ENCODE measurements around the gene SLC8B1.

The SLC8B1 gene

GRCh38 chr12:113292547-113292946 lies 42.4 kb downstream of the SLC8B1 start:
- no peak for DNase-seq (ENCODE audit: low read depth)

- DNase-seq (ENCODE audit: low read depth), result no peak
Measured at GRCh38 chr12:113292091-113292490, 42.8 kb downstream of the SLC8B1 start.

GRCh38 chr12:113291586-113291985 lies 43.3 kb downstream of the SLC8B1 start:
- DNase-seq (ENCODE audit: low read depth), result no peak

DNA sequence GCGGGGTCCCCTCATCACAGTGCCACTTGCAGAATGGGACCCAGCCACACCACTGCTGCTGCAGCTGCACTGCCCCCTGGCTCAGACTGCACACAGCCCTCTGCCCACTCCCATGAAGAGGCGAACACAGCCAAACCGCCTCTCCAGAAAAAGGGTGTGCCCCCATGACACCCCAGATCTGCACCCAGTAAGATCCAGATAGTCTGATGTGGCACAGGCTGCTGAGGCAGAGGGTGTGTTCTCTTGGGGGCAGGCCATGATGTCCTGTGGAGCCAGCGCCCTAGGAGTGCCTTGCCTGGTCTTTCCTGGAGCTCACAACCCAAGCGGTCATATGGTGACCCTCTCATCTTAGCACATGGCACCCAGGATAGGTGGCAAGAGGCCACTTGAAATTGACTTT lies 44.4 kb downstream of the SLC8B1 start:
- DNase-seq (ENCODE audit: low read depth), result no peak

DNA sequence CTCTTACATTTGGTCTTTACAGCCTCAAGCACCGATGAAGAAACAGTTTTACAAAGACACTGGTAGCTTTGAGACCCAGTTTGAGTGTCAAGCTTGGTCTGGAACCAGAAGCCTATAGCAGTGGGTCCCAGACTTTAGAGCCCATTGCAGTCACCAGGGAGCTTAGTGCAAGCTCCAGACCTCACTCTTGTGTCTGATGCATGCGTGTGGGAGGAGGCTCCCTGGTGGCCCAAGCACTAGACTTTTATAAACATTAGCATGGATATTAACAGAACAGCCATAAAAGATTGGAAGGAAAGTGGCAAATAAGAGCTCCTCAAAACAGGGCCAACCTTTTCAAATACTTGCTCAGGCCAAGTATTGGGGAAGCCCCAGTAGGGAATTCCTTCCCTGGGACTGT lies 45.5 kb downstream of the SLC8B1 start:
- DNase-seq (ENCODE audit: low read depth), result no peak

- no peak for DNase-seq (ENCODE audit: low read depth)
Measured at GRCh38 chr12:113287899-113288282, 47.0 kb downstream of the SLC8B1 start.

- no peak for DNase-seq (ENCODE audit: low read depth)
Measured at GRCh38 chr12:113287146-113287898, 47.6 kb downstream of the SLC8B1 start.

GRCh38 chr12:113286712-113287111 lies 48.2 kb downstream of the SLC8B1 start:
- no peak for DNase-seq (ENCODE audit: low read depth)

DNA sequence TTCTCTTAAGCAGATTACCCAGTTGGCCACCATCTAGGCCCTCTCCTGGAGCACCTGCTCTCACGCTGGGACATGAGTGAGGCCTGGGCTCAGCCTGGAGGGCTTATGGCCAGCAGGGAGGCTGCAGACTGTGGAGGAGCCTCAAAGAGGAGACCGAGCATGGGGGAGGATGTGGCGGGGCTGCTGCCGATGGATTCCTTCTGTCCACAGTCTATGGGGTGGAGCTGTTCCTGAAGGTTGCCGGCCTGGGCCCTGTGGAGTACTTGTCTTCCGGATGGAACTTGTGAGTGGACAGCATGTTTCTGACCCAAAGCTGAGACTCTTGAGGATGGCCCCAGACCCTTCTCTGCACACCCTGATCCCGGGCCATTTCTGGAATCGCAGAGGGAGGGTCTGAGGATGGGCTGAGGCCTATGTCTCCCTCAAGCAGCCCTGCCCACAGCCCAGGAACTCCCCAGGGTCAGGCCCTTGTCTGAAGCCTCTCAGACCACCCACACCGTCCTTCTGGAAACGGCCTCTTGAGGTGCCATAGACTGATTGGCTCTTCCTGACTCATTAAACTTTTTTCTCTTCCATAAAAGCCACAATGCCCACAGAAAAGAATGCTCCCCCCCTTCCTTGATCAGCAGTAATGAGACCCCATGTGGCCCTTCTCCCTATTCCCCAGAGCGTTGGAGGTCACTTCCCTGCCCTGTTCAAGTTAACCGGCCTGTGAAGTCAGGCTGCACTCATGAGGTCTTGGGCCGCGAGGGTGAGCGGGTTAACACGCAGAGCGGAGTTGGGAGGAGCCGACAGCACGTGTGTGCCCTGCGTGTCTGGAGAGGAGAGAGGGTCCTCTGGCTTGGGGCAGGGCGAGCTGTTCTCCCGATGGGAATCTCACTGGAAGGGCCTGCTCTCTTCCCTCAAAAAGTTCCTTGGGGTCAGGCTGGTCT lies 49.0 kb downstream of the SLC8B1 start:
- DNase-seq (ENCODE audit: low read depth), result no peak

DNA sequence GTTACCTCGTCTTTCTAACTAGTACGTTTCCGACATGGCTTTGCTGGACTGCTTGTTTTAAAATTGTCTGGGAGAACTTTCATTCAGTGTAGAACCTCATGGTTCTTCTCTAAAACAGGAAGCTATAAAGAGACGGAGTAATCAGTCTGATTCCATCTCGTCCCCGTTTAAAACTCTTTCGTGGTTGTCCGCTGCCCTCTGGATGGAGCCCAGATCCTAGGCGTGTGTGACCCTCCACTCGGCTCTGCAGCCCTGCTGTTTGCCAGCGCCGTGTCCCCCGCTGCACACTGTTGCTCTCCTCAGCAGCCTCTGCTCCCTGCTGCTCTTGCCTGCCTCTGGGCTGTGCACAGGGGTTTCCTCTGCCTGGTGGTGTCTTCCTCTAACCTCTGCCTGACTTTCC lies 50.2 kb downstream of the SLC8B1 start:
- DNase-seq (ENCODE audit: low read depth), result no peak

- no peak for DNase-seq (ENCODE audit: low read depth)
Measured at GRCh38 chr12:113278633-113279032, 56.3 kb downstream of the SLC8B1 start.

GRCh38 chr12:113278141-113278540 lies 56.8 kb downstream of the SLC8B1 start:
- no peak for DNase-seq (ENCODE audit: low read depth)

GRCh38 chr12:113277511-113277910 lies 57.4 kb downstream of the SLC8B1 start:
- DNase-seq (ENCODE audit: low read depth), result no peak

DNA sequence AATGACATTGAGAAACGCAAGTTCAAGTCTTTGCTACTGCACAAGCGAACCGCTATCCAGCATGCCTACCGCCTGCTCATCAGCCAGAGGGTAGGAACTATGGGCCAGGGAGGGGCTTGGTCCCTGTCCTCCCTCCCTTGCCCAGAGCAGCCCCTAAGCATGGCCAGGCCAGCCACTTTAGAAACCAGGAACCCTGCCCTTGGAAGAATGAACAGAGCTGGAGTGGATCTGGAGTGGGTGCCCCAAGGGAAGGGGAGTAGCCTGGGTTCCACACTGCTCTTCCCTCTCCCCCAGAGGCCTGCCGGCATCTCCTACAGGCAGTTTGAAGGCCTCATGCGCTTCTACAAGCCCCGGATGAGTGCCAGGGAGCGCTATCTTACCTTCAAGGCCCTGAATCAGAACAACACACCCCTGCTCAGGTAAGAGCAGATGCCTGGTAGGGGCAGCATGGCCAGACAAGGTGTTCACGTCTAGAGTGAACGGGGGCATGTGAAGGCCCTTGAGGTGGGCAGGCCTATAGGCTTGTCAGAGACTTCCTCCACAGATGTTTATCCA lies 57.9 kb downstream of the SLC8B1 start:
- DNase-seq (ENCODE audit: low read depth), result no peak

- no peak for DNase-seq (ENCODE audit: low read depth)
Measured at GRCh38 chr12:113276306-113276705, 58.6 kb downstream of the SLC8B1 start.

DNA sequence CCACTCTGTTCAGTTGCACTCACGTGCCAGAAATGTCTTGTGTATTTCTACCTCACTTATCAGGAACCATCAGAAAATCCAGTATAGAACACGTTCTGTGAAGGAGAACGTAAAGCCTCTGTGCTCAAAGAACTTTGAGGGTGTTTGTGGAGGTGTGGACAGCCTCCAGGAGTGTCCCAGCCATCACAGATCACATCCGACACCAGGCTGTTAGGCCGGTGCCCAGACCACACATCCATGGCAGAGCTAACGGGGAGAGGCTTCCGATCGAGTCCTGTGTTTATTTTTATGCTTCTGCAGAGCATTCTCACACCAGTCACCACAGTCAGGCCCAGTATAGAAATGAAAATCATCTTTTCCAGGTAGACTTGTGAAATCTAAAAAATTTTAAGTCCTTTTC lies 60.1 kb downstream of the SLC8B1 start:
- DNase-seq (ENCODE audit: low read depth), result no peak

DNA sequence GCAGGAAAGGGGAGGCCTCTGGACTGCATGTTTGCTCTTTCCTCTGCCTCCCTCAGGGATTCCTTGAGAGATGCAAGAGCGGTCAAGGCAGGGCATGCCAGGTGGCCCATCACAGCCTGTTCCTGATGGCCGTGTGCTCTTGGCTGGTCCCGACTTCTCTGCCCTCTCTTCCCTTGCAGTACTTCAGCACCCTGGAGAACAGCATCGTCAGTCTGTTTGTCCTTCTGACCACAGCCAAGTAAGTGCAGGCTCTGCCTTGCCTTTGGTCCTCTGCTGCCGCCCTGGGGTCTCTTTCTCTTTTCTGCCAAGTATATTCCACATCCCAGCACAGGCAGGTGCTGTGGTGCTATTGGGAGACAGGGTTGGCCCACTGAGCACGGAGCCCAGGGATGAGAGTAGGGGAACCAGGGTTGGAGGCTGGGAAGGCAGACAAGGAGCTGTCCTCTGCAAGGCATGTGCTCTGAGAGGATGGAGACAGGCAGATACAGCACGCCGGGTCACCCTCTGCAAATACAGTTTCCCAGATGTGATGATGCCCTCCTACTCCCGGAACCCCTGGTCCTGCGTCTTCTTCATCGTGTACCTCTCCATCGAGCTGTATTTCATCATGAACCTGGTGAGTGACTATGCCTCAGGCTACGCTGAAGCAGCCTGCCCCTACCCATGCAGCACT lies 61.7 kb downstream of the SLC8B1 start:
- DNase-seq (ENCODE audit: low read depth), result no peak

GRCh38 chr12:113271853-113272561 lies 62.9 kb downstream of the SLC8B1 start:
- DNase-seq (ENCODE audit: low read depth), result no peak

DNA sequence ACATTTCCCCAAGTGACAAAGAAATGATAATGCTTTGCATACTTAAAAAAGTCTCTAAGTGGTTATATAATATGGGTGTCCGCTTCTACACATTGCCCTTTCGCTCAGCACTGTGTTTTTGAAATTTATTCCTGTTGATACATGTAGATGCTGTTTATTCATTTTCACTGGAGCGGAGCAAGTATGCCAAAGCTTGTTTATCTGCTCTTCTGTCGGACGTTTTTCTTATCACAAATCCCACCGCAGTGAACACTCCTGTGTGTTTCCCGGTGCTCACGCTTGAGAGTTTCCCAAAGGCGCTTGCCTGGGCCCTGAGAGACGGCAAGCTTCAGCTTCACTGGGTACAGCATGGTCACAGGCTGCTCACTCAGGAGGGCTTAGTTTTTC lies 63.5 kb downstream of the SLC8B1 start:
- DNase-seq (ENCODE audit: low read depth), result no peak

GRCh38 chr12:113270709-113271009 lies 64.2 kb downstream of the SLC8B1 start:
- no peak for DNase-seq (ENCODE audit: low read depth)

GRCh38 chr12:113269257-113269943 lies 65.5 kb downstream of the SLC8B1 start:
- no peak for DNase-seq (ENCODE audit: low read depth)
